Measurements from ENCODE around the gene EGFR. TPM values are rescaled to one million over a fixed set of nuclear protein-coding genes. Genes with fewer than 3 reads are reported as not detected.

EGFR gene
- polyA plus RNA-seq, 3 donors: 12.6 to 24.4 (median 13.6) TPM

- H3K27ac ChIP-seq (ENCODE audit: low read depth, low read length): no peak overlapping the region
- 34 to 68% (median 36%) methylated on average over 6 of the region's 6 CpGs for WGBS, 3 donors
Observed at GRCh38 chr7:55128693-55129394, 110.0 kb downstream of the EGFR start.

DNA sequence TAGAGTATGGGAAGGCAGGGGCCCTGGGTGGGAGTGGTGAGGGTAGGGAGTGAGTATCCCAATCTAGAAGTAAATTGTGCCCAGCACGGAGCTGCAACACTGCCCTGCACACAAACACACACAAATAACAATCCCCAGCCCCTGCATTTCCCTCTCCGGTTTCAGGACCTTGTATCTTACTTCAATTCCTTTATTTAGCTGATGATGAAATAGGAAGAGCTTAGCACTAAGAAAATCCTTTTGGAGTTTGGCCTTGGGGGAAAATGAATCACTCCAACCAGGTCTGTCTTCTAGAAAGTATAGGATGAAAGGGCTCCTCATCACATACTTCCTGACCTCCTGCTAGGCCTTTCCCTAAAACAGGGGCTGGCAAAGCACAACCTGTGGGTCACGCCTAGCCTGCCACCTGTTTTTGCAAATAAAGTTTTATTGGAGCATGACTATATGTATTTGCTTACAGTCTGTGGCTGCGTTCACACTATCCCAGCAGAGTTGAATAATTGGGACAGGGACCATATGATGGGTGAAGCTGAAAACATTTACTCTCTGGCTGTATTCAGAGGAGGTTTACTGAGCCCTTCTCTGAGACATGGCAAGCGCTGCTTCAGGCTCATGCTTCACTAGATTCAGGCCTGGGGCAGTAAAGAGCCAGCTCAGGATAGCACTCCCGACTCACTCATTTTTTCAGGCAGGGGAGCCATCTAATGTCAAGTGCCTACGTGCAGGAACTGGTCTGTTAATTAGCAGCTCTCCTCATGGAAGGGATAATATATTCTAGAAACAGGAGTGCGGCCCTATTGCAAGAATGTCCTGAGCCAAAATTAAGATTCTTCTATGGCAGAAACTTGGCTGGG, 111.0 kb downstream of the EGFR start:
- peak overlapping the region; percentile 42 for H3K27ac ChIP-seq (ENCODE audit: low read depth, low read length)
- WGBS, 3 donors: 72 to 83% (median 75%) methylated on average over 8 of the region's 8 CpGs

DNA sequence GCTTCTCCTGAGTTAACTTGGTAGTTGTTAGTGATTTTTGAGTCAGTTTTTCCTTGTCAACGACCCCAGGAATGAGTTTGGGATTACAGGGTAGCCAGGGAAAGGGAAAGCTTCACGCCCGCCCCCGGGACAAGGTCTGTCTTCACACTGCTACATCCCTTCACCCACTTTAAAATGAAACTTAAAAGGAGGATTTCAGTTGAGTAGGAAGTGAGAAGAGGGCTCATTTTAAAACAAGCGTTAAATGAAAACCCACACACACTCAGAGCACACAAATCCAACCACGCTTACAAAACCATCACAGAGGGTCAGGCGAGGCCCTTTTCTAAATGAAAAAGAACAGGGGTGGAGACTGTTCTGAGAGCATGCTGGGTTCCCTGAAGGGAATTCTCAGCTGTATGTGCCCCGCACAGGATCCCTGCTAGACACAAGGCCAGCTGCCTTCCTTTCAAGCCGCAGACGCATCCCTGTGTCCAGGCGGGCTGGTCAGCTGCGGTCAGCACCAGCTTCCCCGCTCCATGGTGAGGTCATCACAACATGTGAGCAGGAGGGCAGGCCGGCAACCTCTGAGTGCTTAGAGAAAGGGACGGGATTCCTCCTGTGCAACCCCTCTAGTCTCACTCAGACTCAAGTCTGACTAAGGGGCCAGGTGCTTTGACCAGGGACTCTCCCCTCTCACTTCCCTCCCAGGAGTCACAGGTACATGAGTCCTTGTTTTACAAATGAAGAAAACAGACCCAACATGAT, 111.8 kb downstream of the EGFR start:
- WGBS, 3 donors: 55 to 77% (median 57%) methylated on average over 15 of the region's 15 CpGs
- H3K27ac ChIP-seq (ENCODE audit: low read depth, low read length): peak overlapping the region; percentile 74

DNA sequence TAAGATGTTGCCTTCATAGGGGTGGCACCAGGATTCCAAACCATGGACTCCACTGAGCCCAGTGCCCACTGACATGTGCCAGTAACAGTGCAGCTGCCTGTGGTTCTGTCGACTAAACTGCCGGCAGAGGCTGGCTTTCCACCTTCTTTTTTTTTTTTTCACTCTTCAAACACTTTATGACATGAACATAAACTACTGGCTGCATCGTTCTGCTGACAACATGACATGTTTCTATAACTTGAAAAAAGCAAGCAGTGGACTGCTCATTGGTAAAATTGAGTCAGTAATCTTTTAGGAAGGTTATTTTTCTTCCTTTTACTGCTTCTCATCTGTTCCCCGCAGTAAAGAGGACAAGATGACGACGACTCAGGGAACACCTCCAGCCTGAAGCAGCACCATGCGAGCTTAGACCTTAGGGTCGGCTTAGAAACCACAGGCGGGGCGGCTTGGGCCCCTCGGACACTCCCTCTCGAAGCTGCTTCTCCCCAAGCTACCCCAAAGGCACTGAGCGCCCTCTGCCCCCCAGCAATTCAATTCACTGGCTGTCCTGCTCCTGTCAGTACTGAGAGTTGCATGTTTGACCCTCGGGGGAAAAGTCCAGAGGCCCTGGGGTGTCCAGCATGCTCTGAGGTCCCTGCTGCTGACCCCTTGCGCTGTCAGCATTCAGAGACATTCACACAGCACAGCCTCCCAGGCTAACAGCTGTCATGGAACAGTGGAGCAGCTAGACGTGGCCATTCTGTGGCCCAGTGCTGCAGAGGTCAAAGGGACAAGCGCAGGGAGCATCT, 112.5 kb downstream of the EGFR start:
- H3K27ac ChIP-seq (ENCODE audit: low read depth, low read length): no peak overlapping the region
- WGBS, 3 donors: 78 to 83% (median 83%) methylated on average over 17 of the region's 17 CpGs

- WGBS, 3 donors: 85 to 93% (median 93%) methylated on average over 5 of the region's 5 CpGs
Observed at GRCh38 chr7:55132550-55132889, 113.7 kb downstream of the EGFR start.

GRCh38 chr7:55132890-55133551, 114.2 kb downstream of the EGFR start:
- 74 to 80% (median 75%) methylated on average over 10 of the region's 10 CpGs for WGBS, 3 donors

More at GRCh38 chr7:55132550-55132889, 113.7 kb downstream of the EGFR start:
- no peak overlapping the region for H3K27ac ChIP-seq (ENCODE audit: low read depth, low read length)

DNA sequence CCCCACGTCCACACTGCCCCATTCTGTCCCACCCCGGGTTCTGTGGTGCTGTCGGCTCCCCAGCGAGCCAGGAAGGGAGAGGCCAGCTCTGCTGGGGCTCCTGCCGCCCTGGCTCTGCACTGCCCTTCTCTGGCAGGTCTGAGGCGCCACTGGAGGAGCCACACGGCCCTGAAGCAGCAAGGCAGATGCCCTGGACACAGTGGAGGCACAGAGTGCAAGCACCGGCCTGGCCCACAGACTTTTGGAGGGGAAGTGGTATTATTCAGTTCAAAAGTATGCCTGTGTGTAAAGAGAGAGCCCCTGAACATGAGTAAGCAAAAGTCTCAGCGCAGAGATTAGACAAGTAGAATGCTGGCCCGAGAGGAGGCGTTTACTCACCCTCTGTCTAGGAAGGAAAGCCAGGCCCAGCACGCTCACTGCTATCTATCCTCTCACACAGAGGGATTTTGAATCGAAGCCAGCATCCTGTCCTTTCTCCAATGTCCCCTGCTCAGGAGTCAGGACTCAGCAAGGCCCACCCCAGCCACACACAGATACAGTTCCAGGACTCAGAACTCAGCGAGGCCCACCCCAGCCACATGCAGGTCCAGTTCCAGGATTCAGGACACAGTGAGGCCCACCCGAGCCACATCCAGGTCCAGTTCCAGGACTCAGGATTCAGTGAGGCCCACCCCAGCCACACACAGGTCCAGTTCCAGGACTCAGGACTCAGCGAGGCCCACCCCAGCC, 115.0 kb downstream of the EGFR start:
- H3K27ac ChIP-seq (ENCODE audit: low read depth, low read length): peak overlapping the region; percentile 6
- WGBS, 3 donors: 58 to 72% (median 66%) methylated on average over 16 of the region's 16 CpGs

More at GRCh38 chr7:55132890-55133551, 114.2 kb downstream of the EGFR start:
- H3K27ac ChIP-seq (ENCODE audit: low read depth, low read length): no peak overlapping the region

DNA sequence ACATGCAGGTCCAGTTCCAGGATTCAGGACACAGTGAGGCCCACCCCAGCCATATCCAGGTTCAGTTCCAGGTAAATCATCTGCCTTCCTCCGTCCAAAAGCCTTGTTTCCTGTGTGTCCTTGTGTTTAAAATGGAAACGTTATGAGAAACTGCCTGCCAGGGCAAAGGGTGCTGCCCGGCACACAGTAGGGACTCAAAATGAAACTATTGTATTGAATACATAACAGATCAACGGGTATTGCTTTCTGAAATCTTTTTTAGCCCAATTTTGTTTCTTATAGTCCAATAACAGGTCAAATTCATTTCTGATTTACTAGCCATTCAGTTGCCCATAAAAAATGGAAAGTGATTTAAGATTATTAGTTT, 115.5 kb downstream of the EGFR start:
- 84 to 88% (median 85%) methylated on average over 4 of the region's 4 CpGs for WGBS, 3 donors
- H3K27ac ChIP-seq (ENCODE audit: low read depth, low read length): no peak overlapping the region

GRCh38 chr7:55134786-55135185, 116.0 kb downstream of the EGFR start:
- WGBS, 3 donors: 85 to 96% (median 94%) methylated on average over 2 of the region's 2 CpGs
- no peak overlapping the region for H3K27ac ChIP-seq (ENCODE audit: low read depth, low read length)

DNA sequence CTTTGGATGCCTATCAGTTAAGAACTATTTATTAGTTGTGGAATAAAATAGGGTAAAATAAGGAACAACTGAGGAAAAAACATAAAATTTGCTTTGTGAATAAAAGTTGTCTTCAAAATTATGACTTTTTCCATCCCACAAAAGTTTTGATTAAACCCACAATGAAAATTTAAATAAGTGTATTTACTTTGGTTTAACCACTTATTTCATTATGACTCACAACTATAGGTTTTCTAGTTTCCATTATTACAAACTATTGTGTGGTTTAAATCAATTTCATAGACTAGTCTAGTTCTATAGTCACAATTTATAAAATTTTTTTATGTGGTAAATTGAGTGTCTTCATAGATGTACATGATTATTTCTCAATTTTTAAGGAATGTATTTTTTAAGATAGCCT, 116.6 kb downstream of the EGFR start:
- H3K27ac ChIP-seq (ENCODE audit: low read depth, low read length): no peak overlapping the region

DNA sequence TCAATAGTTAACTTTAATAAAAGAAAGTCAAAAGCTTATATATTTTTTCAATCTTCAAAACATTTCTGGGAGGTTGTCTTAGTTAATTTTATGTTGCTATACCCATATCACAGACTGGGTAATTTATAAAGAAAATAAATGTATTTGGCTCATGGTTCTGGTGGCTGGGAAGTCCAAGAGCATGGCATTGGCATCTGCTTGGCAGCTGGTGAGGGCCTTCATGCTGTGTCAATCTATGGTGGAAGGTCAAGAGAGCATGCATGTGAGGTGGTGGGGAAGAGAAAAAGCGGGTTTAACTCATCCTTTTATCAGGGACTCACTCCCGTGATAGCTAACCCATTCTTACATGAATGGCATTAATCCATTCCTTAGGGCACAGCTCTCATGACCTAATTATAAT, 119.8 kb downstream of the EGFR start:
- WGBS, 3 donors: 66 to 98% (median 94%) methylated on average over 2 of the region's 2 CpGs

DNA sequence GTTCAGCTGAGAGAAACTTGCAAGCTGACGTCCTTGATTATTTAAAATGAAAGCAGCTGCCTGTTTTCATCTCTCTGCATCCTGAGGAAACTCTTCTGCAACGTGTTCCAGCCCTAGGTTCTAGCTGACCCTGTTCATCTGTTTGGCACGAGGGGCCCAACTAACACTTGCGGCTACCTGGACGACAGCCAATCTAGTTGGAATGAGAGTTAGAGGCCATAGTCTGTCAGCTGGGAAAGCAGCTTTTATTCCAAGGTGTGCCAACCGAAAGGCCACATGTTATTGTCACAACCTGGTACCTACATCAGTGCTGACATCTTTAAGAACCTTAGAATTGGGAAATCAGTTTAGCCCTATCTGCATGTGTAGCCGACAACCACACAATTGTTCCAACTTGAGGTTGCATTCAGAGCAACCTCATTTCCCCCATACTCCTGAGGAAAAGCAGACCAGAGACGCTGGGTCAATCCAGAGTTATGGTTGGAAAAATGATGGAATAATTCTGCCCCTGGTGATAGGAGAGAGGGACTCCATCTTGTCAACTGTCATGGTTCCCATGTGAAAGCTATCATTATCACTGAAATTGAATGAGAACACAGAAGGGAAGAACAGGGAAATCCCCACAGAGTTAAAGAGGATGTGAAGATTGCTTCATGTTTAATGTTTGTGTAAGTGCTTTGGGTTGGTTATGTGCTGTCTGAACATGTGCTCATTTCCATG, 121.6 kb downstream of the EGFR start:
- H3K27ac ChIP-seq (ENCODE audit: low read depth, low read length): no peak overlapping the region
- 34 to 60% (median 39%) methylated on average over 8 of the region's 8 CpGs for WGBS, 3 donors

More for the DNA sequence above, 119.8 kb downstream of the EGFR start:
- no peak overlapping the region for H3K27ac ChIP-seq (ENCODE audit: low read depth, low read length)

DNA sequence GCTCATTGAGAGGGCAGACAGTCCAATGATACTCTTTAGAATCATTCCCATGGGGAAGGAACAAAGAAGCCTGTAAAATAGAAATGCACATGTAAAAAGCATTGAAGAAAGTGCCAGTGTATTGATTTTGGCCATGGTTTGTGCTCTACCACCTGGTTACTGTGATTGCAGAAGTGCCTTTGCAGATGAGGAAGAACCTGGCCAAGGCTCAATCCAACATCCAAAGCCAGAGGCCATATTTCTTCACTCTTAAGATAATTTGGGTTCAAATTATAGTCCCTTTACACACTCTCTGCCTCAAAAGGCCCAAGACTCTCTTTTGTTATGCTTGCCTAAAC, 122.1 kb downstream of the EGFR start:
- no peak overlapping the region for H3K27ac ChIP-seq (ENCODE audit: low read depth, low read length)

DNA sequence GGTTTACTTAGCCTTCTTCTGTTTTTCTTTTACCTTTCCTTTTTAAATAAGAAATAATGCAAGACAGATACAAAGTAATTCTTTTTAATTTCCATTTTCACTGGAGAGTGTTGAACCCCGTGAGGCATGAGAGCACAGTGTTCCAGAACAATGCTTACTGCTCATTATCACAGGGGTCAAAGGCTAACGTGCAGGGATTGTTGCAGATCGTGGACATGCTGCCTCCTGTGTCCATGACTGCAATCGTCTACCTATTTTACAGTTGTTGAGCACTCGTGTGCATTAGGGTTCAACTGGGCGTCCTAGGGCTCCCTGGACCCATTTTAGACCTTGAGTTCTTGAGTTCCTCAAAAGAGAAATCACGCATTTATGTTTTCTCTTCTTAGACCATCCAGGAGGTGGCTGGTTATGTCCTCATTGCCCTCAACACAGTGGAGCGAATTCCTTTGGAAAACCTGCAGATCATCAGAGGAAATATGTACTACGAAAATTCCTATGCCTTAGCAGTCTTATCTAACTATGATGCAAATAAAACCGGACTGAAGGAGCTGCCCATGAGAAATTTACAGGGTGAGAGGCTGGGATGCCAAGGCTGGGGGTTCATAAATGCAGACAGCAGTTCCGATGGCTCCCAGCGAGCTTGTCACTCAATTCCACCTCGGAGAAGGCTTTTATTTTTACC, 124.2 kb downstream of the EGFR start:
- WGBS, 3 donors: 82 to 85% (median 82%) methylated on average over 13 of the region's 13 CpGs
- no peak overlapping the region for H3K27ac ChIP-seq (ENCODE audit: low read depth, low read length)

- WGBS, 3 donors: 82 to 86% (median 84%) methylated on average over 25 of the region's 25 CpGs
Observed at GRCh38 chr7:55144333-55145317, 125.8 kb downstream of the EGFR start.

More at GRCh38 chr7:55144333-55145317, 125.8 kb downstream of the EGFR start:
- no peak overlapping the region for H3K27ac ChIP-seq (ENCODE audit: low read depth, low read length)
